OCI-M2 (cell line): ENCODE results near the gene PRKCI.
"Not testable (repeated sequence)": the region's sequence is repeated elsewhere in the genome, so short reads cannot be mapped to it uniquely, and the experiment has no call there.

Source experiments
- DNase-seq: peaks from one replicate; lab custom pipeline; 2025; ENCODE audit not compliant: unreplicated experiment; lab: John Stamatoyannopoulos, UW

The PRKCI gene

DNA sequence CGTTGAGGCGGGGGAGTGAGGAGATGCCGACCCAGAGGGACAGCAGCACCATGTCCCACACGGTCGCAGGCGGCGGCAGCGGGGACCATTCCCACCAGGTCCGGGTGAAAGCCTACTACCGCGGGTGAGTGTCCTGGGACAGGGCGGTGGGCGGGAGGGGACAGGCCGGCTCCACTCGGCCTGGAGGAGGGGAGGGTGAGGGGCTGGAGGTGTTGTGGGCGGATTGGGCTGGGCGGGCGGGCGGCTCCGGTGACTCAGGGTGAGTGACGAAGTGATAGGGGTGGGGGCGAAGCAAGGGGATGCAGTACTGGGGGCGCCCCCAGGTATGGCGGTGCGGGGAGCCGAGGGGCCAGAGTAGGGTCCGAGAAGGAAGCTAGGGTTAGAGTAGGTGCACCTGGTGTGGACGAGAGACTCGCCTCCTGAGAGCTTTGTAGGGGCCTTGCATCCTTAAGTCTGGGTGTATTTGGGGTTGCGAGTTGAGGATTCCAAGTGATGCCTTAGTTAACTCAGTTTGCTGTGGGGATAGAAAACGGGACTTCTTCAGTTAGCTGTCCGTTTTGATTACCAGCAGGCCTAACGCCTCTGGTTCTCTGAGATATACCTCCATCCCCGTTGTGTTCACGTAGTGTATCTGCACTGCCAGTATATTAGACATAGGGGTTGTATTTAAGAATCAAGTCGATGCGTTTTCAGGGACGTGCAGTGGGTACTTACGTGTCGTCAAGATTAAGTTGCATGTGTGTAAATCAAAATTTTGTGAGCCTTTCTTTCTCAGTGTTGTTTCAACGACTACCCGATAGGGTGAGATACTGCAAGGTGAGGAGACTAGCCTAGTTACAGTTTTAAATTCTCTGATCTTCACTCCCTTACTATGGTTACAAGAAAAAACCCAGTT is 670 bp downstream of the PRKCI start:
- no peak for DNase-seq

DNA sequence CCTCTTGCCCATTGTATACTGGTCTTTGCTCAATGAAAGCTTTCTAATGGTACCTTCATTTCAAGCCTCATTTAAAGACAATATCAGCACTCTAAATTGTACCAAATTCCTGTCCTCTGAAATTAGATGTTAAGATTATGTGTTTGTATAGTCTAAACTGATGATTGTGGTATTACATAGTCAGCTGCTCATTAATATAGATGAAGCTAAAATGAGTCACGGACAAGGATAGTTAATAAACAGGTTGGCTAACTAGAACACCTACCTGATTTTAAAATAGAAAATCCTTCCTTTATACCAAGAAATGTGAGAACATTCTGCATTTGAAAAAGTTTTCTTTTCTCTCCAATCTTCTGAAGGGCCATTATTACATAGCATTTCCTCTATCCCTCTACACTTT is 2.9 kb downstream of the PRKCI start:
- DNase-seq, result no peak

DNA sequence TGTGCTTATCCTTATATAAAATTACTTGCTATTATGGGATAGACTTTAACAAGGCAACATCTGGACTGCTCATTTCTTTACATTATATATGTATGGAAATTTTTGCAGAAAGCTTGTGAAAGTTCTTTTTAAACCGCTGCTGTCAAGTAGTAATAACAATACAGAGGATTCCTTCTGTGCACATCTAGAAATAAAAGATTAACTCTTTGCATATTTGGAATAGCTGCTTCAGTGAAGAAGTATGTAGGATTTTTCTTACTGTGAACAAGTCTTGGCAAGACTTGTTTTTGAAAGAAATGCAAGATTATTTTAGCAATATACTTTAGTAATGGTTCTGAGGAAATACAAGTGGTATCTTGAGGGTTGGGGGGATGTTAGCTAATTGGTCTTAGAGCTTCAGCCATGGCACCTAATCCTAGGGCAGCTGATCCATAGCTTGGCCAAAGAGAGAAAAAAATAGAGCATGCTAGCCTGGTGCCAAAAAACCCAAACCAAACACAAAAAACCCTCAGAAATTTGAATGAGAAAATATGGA is 4.3 kb downstream of the PRKCI start:
- DNase-seq, result no peak

DNA sequence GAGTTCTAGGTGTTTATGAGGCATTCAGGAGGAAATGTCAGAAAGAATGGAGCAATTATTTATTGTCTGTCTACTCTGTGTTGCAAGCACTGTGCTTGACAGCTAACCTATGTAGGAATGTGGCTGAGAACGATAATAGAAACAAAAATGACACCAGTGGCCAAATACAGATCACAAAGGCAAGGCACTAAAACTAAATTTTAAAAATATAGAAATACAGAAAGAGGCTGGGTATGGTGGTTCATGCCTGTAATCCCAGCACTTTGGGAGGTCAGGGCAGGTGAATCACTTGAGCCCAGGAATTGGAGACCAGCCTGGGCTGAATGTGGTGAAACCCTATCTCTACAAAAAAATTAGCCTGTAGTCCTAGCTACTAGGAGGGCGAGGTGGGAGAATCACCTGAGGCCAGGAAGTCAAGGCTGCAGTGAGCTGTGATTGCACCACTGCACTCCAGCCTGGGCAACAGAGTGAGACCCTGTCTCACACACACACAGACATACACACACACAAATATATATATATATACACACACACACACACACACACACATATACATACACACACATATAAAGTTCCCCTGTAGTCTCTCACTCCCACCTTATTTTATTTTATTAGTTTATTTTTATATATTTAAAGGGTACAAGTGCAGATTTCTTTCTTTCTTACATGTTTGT is 6.0 kb downstream of the PRKCI start:
- no peak for DNase-seq

DNA sequence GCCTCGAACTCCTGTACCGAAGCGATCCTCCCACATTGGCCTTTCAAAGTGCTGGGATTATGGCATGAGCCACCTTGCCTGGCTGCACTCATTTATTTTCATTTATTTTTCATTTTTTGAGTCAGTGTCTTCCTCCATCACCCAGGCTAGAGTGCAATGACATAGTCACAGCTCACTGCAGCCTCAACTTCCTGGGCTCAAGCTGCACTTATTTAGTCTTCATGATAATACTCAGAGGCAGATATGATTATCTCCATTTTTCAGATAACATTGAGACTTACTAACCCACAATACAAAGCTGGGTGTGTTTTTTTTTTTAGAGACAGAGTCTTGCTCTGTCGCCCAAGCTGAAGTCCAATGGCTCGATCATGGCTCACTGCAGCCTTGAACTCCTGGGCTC is 10.0 kb downstream of the PRKCI start:
- no peak for DNase-seq

DNA sequence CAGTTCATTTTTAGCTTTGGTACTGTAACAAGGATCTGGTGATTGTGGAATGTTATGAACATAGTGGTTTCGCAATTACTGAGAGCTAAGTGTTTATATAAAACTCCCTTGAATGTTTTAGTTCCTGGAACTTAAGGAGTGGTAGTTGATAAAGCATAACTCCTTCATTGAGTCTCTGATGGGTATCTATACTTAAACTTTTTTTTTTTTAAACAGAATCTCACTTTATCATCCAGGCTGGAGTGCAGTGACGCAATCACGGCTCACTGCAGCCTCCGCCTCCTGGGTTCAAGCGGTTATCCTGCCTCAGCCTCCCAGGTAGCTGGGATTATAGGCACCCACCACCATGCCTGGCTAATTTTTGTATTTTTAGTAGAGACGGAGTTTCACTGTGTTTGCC is 11.3 kb downstream of the PRKCI start:
- no peak for DNase-seq

DNA sequence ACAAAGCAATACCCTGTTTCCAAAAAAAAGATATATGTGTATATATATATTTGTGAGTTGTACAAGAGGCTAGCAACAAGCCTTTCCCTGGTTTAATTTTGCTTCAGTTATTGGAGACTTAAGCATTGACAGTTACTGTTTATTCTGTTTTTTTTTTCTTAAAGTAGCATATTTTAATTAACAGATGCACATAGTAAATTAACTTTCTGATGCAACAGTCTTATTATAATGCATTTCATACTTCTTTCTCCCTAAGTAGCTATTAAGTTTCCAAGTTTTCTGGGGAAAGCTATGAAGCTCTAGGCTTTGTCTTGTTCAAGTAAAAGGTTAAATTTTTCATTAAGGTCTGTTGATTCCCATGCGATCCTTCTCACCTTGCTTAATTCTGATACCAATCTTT is 17.9 kb downstream of the PRKCI start:
- no peak for DNase-seq

DNA sequence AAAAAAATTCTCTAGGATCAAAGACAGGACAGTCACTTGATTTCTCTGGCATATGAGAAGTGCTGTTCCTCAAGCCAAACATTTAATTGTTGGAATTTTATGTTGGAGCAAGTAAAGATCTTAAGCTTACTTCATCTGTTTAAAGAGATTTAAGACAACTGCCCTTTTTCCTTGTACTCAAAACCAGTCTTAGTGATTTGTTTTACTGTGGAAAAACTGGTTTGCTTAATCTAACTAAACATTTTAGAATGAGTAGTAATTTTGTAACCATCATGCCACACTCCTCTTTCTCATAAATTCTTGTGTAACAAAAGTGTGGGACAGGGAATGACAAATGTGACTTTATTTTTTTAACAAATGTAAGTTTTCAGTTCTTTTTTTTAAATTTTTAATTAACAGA is 18.4 kb downstream of the PRKCI start:
- no peak for DNase-seq

DNA sequence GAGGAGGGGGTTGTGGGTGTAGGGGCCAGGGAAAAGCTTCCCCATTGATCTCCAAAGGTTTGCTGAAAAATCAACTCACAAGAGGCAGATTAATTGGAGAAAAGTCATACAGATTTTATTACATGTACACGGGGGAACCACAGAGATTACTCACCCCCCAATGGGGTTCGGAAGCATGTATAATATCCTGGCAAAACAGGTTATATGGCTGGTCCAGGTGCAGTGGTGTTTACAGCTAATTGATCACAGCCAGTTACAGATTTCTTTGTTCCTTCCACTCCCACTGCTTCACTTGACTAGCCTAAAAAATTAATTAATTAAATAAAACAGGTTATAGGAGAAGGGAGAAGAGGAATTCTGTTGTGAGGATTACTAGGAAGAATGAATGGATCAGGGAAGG is 22.4 kb downstream of the PRKCI start:
- no peak for DNase-seq

DNA sequence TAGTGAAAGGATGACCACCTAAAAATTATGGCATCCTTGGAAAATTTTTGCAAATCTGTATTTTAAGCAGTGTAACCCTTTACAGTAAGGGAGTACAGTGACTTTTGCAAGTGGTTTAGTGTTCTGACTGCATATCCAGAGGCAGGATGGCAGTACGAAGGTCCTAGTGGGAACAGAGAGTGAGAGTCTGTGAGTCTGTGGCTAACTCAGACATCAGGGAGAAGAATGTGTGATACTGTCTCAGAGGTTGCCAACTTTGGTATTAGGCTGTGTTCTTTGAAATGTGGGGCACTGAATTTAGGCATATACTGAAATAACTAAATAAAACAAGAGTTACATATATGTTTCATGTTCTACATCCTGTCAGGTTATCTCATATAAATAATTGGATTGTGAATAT is 25.7 kb downstream of the PRKCI start:
- DNase-seq, result no peak

DNA sequence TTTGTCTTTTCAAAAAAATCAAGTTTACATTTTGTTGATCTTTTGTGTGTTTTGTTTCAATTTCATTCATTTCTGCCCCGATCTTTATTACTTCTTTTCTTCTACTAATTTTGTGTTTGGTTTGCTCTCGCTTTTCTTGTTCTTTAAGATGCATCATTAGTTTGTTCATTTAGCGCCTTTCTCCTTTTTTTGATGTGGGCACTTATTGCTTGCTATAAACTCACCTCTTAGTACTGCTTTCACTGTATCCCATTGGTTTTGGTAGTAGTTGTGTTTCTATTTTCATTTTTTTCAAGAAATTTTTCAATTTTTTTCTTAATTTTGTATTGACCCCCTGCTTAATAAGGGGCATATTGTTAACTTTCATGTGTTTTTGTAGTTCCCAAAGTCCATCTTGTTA is 34.4 kb downstream of the PRKCI start:
- DNase-seq, result no peak

DNA sequence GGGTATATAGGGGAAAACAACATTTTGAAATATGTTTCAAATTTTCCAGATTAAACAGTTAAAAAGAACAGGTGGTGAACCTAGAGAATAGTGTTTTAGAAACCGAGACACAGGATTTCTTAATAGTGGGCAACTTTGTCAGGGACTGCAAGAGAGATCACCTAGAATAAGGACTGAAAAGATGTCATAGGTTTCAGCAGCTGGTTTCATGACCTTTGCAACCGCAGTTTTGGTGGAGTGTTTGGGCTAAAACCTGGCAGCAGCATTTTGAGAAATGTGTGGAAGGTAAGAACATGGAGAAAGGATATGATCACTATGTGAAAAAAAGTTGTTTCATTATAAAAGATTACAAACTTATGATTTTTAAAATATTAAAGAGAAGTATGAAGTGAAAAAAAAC is 34.9 kb downstream of the PRKCI start:
- DNase-seq, result no peak

DNA sequence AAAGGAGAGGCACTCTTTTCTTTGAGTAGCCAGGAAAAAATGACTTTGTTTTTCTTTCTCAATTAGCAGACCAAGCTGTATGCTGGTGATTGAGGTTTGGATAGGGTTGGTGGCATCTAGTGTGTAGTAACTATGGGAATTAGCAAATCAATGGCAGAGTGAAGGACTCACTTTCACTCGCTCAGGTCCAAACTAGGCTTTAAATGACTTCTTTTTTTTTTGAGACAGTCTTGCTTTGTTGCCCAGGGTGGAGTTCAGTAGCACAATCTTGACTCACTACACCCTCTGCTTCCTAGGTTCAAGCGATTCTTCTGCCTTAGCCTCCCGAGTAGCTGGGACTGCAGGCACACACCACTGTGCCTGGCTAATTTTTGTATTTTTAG is 35.9 kb downstream of the PRKCI start:
- no peak for DNase-seq

DNA sequence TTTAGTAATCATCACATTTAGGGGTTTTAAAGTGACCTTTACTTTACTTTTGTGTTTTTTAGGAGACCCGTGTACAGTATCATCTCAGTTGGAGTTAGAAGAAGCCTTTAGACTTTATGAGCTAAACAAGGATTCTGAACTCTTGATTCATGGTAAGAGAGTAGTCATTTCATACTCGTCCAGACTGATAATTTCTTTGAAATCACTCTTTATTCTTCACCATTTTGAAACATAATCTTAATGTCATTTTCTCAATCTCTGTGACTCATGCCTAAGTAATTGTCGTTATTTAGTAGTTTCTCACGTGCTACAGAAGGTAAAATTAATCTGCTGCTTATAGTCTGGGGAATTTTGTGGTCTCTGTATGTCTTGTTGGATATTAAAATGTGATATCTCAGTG is 37.7 kb downstream of the PRKCI start:
- no peak for DNase-seq

DNA sequence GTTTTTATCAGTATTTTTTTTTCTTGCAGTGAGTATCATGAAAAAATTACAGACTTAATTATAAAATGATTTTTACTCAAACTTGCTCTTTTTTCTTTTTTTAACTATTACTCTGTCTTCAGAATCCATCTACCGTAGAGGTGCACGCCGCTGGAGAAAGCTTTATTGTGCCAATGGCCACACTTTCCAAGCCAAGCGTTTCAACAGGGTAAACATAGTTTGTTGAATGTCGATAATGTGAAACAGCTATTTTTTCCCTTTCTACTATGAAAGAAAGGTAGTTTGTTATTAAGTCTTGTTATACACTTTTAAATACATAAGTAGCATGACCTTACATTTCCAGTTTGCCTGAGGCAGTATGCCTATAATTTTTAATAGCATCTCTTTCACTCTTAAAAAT is 45.6 kb downstream of the PRKCI start:
- no peak for DNase-seq

DNA sequence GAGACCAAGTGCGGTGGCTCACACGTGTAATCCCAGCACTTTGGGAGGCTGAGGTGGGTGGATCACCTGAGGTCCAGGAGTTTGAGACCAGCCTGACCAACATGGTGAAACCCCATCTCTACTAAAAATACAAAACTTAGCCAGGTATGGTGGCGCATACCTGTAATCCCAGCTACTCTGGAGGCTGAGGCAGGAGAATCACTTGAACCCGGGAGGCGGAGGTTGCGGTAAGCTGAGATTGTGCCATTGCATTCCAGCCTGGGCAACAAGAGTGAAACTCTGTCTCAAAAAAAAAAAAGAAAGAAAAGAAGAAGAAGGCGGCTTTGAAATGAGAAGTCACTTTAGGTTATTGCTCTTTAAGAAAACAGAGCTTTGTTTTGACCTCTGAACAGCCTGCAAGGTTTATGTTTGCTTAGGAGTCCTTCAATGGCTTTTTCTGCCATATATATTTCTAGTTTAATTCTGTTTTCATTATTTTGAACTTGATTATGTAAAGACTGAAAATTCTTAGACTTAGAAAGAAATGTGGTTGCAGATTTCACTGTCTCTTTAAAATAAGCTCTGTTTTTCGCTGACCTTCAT is 47.5 kb downstream of the PRKCI start:
- not testable (repeated sequence) for DNase-seq

DNA sequence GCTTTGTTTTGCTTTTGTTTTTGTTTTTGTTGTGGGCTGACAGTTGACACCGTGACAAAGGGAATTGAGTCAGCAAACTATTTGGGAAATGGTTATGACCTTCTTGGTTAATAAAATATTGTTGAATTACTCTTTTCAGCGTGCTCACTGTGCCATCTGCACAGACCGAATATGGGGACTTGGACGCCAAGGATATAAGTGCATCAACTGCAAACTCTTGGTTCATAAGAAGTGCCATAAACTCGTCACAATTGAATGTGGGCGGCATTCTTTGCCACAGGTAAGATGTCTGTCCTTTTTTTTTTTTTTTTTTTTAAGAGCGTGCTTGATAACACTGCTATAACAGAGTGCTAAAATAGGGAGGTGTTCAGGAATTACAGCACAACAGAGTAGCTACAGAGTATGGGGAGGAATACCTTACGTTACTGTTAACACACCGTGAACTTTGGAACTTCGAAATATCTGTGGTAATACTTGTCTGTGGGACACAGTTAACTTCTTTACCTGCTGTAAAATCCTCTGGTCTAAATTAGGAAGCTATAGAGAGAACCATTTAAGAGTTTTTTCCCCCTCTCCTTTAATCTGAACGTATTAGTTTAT is 48.2 kb downstream of the PRKCI start:
- DNase-seq, result no peak

DNA sequence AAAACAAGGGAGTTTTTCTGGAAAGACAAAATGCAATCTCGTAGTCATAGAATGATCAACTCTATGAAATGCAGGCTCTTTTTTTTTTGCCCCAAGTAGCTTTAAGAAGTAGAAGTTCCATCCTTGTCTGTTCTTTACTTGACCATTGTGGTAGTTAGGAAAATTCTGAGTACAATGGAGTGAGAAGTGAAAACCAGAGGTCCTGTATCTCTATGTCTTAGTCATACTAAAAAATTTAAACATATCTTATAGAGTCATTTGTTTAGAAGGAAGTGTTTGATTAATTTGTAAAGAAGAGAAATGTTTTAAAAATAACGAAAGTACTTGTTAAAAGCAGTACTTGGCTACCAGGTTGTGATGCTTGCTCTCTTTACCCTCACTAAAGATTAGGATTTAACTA is 52.4 kb downstream of the PRKCI start:
- no peak for DNase-seq

DNA sequence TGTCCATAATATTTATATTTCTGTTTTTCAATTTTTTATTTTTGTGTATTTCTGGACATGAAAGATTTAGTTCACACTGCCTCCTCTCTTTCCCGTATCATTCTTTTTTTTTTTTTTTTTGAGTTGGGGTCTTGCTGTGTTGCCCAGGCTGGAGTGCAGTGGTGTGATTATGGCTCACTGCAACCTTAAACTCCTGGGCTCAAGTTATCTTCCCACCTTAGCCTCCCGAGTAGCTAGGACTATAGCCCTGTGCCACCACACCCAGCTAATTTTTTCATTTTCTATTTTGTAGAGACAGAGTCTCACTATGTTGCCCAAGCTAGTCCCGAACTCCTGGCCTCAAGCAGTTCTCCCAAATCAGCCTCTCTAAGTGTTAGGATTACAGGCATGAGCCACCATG is 53.6 kb downstream of the PRKCI start:
- DNase-seq, result no peak

DNA sequence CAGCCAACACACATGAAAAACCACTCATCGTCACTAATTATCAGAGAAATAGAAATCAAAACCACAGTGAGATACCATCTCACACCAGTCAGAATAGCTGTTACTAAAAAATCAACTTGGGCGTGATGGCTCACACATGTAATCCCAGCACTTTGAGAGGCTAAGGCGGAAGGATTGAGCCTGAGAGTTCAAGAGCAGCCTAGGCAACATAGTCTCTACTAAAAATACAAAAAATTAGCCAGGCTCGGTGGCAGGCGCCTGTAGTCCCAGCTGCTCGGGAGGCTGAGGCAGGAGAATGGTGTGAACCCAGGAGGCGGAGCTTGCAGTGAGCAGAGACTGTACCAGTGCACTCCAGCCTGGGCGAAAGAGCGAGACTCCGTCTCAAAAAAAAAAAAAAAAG is 55.1 kb downstream of the PRKCI start:
- not testable (repeated sequence) for DNase-seq

DNA sequence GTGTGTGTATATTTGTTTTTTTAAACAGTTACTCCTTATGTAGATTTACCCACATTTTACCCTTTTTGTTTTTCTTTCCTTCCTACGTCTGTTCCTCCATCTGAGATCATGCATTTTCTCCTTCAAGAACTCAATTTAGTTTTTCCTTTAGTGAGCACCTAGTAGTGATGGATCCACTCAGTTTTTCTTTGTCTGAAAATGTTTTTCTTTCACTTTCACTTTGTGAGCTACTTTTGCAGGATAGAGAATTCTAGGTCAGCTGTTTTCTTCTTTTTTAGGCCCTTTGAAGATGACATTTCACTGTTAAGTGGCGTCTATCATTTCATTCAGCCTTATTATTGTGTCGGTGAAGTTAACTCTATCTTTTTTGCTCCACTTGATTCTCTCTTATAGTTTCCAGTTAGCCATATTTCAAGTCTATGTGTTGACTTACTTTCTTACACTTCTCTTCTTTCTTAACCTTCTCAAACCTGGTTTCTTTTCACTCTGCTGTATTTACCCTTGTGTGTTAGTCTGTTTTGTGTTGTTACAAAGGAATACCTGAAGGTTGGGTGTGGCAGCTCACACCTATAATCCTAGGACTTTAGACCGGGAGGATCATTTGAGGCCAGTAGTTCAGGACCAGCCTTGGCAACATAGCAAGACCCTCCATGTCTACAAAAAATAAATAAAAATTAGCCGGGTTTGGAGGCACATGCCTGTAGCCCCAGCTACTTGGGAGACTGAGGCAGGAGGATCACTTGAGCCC is 55.8 kb downstream of the PRKCI start:
- no peak for DNase-seq
